GM12874 (cell line): ENCODE results near the gene TECR.

Source experiments
- CTCF ChIP-seq: IDR thresholded peaks from 2 replicates; pipeline ENCODE4 v1.5.1; 2011; ENCODE audit warnings: low read depth, mild to moderate bottlenecking, control low read depth, low read length, moderate library complexity; ENCODE audit not compliant: insufficient read depth

The TECR gene

GRCh38 chr19:14519860-14520407 is 9.5 kb upstream of the TECR start:
- TF ChIP-seq CTCF: no peak

GRCh38 chr19:14520543-14520942 is 8.9 kb upstream of the TECR start:
- no peak for TF ChIP-seq CTCF

- no peak for TF ChIP-seq CTCF
These were observed 3.7 kb upstream of the TECR start for GRCh38 chr19:14525729-14526128.

GRCh38 chr19:14526423-14526822 is 3.0 kb upstream of the TECR start:
- TF ChIP-seq CTCF: no peak

GRCh38 chr19:14528419-14529253 is 758 bp upstream of the TECR start:
- TF ChIP-seq CTCF: no peak

- TF ChIP-seq CTCF: no peak
These were observed 583 bp downstream of the TECR start for GRCh38 chr19:14530005-14530348.

- TF ChIP-seq CTCF: no peak
These were observed 1.1 kb downstream of the TECR start for GRCh38 chr19:14530506-14530905.
